ENCODE data around the gene UBE3B.

UBE3B gene

GRCh38 chr12:109580684-109581333, 103.4 kb downstream of the UBE3B start:
- no peak for DNase-seq

- no peak for DNase-seq
Observed at GRCh38 chr12:109581334-109581691, 103.9 kb downstream of the UBE3B start.

GRCh38 chr12:109581856-109582255, 104.4 kb downstream of the UBE3B start:
- DNase-seq, result no peak

- no peak for DNase-seq
Observed at GRCh38 chr12:109582636-109583035, 105.2 kb downstream of the UBE3B start.

- DNase-seq, result no peak
Observed at GRCh38 chr12:109583733-109584132, 106.3 kb downstream of the UBE3B start.
